Stimulated activated CD4-positive, alpha-beta T cell treated with anti-CD3 and anti-CD28 coated beads, Interleukin-1b, Interleukin-23, amount 100 ng/mL, for 4 hours (primary cell): ENCODE measurements around the gene RBMS1.
"Not testable (repeated sequence)": the region's sequence is repeated elsewhere in the genome, so short reads cannot be mapped to it uniquely, and the experiment has no call there.

Source experiments
- DNase-seq, 2 donors: peaks; one replicate each; pipeline ENCODE4 v3.0.0-alpha.2; 2020; ENCODE audit warnings: low read depth in 2 of 2

RBMS1 gene

GRCh38 chr2:160384791-160385190, 108.8 kb downstream of the RBMS1 start:
- no peak for DNase-seq

GRCh38 chr2:160381425-160381951, 112.1 kb downstream of the RBMS1 start:
- no peak for DNase-seq

- DNase-seq, result no peak
Observed at GRCh38 chr2:160380611-160381010, 113.0 kb downstream of the RBMS1 start.

GRCh38 chr2:160380000-160380570, 113.5 kb downstream of the RBMS1 start:
- no peak for DNase-seq

- no peak for DNase-seq
Observed at GRCh38 chr2:160379399-160379798, 114.2 kb downstream of the RBMS1 start.

- no peak for DNase-seq
Observed at GRCh38 chr2:160377204-160377995, 116.2 kb downstream of the RBMS1 start.

GRCh38 chr2:160376576-160376975, 117.0 kb downstream of the RBMS1 start:
- DNase-seq, result no peak

- no peak for DNase-seq
Observed at GRCh38 chr2:160375802-160376469, 117.7 kb downstream of the RBMS1 start.

GRCh38 chr2:160375037-160375436, 118.6 kb downstream of the RBMS1 start:
- DNase-seq, result no peak

GRCh38 chr2:160373666-160374065, 119.9 kb downstream of the RBMS1 start:
- no peak for DNase-seq

GRCh38 chr2:160373263-160373662, 120.3 kb downstream of the RBMS1 start:
- DNase-seq, result no peak

- no peak for DNase-seq
Observed at GRCh38 chr2:160372585-160372984, 121.0 kb downstream of the RBMS1 start.

- no peak for DNase-seq
Observed at GRCh38 chr2:160372010-160372356, 121.6 kb downstream of the RBMS1 start.

- no peak for DNase-seq
Observed at GRCh38 chr2:160371251-160372009, 122.2 kb downstream of the RBMS1 start.

- DNase-seq, result no peak
Observed at GRCh38 chr2:160368988-160369930, 124.3 kb downstream of the RBMS1 start.

GRCh38 chr2:160367887-160368286, 125.7 kb downstream of the RBMS1 start:
- no peak for DNase-seq

GRCh38 chr2:160367139-160367538, 126.5 kb downstream of the RBMS1 start:
- not testable (repeated sequence) for DNase-seq

- DNase-seq, result no peak
Observed at GRCh38 chr2:160366474-160366873, 127.1 kb downstream of the RBMS1 start.

- DNase-seq, result no peak
Observed at GRCh38 chr2:160365716-160366367, 127.8 kb downstream of the RBMS1 start.

GRCh38 chr2:160364364-160364763, 129.2 kb downstream of the RBMS1 start:
- no peak for DNase-seq
